GM12891 (cell line): ENCODE measurements around the gene COL21A1.

ENCODE experiments used
- PAX5 ChIP-seq: IDR thresholded peaks from 2 replicates; pipeline ENCODE4 v1.6.1; 2011; ENCODE audit warnings: low read length, moderate library complexity, mild to moderate bottlenecking; ENCODE audit not compliant: insufficient read depth, severe bottlenecking
- POLR2A ChIP-seq: IDR thresholded peaks from 2 replicates; pipeline ENCODE4 v1.6.1; 2011; ENCODE audit warnings: low read depth, low read length, control low read depth
- POLR2AphosphoS5 ChIP-seq: IDR thresholded peaks from 2 replicates; pipeline ENCODE4 v1.6.1; 2011; ENCODE audit warnings: low read depth, low read length, control low read depth
- SPI1 ChIP-seq: IDR thresholded peaks from 2 replicates; pipeline ENCODE4 v1.6.1; 2011; ENCODE audit warnings: low read depth, low read length, control low read depth
- TAF1 ChIP-seq: IDR thresholded peaks from 2 replicates; pipeline ENCODE4 v1.6.1; 2011; ENCODE audit warnings: low read depth, low read length, control low read depth

GRCh38 chr6:56188429-56188828, 59.0 kb downstream of the COL21A1 start:
- no peak for TF ChIP-seq POLR2A
- no peak for TF ChIP-seq POLR2AphosphoS5
- no peak for TF ChIP-seq TAF1
- no peak for TF ChIP-seq PAX5
- TF ChIP-seq SPI1, result no peak
